ENCODE measurements around the gene PCP2.

The PCP2 gene

DNA sequence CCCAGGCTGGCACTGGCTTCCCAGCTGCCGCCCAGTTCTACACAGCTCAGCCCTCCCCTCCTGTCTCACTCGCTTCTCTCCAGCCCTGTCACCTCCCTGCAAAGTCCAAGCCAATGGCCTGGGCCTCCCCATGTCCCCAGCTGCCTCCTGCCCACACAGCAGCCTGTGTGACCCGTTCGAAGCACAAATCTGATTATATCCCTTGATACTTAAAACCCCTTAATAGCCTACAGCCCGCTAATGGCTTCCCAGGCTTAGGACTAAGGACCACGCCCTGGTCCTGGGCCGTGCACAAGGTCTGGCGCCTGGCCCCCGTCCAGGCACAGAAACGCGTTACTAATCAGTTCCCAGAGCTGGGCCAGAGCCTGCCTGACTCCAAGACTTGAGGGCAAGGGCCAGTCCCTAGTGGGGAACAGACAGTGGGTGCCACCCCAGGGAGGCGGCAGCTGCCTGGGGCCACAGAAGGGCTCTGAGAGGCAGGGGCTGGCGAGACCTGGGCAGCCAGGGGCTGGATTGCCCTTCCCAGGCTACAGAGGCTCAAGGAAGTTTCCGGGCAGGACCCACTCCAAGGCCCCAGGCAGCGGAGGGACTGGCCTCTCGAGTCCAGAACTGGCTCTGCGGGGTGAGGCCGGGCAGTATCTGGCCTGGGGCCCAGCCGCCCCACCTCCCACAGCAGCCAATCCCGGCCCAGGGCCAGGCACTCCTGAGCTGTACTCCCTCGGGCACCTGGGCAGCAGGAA, 14.6 kb downstream of the PCP2 start:
- DNase-seq (ENCODE audit: low read depth in 2 of 2): no peak

DNA sequence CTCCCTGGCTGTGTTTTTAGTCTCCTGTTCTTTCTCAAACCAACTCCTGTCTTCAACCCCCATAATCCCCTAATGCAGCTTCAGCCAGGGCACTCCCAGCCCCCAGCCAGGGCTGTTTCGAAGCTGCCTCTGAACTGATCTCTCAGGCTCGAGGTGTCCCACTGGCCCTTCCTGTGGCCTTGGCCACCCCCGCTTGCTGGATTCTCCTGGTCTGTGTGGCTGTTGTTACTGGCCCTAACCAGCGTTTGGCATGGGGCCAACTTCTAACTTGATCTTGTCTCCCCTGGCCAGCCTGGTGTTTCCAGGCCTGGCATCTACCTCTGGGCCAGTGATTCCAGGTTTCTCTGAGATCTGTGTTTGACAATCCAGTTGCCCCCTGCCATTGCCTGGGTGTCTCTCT, 15.2 kb downstream of the PCP2 start:
- DNase-seq (ENCODE audit: low read depth in 2 of 2): no peak

DNA sequence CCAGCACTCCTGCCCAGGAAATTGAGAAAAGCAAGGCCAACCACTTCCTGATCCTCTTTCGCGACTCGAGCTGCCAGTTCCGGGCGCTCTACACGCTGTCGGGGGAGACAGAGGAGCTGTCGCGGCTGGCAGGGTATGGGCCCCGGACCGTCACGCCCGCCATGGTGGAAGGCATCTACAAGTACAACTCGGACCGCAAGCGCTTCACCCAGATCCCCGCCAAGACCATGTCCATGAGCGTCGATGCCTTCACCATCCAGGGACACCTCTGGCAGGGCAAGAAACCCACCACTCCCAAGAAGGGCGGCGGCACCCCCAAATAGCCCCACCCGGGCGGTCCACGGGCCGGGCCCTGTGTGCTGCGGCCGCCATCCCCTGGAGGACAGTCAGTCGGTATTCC, 15.8 kb downstream of the PCP2 start:
- DNase-seq (ENCODE audit: low read depth in 2 of 2): no peak

GRCh38 chr19:7617172-7617571, 16.3 kb downstream of the PCP2 start:
- DNase-seq (ENCODE audit: low read depth in 2 of 2): no peak

GRCh38 chr19:7614859-7615741, 18.4 kb downstream of the PCP2 start:
- DNase-seq (ENCODE audit: low read depth in 2 of 2): no peak

DNA sequence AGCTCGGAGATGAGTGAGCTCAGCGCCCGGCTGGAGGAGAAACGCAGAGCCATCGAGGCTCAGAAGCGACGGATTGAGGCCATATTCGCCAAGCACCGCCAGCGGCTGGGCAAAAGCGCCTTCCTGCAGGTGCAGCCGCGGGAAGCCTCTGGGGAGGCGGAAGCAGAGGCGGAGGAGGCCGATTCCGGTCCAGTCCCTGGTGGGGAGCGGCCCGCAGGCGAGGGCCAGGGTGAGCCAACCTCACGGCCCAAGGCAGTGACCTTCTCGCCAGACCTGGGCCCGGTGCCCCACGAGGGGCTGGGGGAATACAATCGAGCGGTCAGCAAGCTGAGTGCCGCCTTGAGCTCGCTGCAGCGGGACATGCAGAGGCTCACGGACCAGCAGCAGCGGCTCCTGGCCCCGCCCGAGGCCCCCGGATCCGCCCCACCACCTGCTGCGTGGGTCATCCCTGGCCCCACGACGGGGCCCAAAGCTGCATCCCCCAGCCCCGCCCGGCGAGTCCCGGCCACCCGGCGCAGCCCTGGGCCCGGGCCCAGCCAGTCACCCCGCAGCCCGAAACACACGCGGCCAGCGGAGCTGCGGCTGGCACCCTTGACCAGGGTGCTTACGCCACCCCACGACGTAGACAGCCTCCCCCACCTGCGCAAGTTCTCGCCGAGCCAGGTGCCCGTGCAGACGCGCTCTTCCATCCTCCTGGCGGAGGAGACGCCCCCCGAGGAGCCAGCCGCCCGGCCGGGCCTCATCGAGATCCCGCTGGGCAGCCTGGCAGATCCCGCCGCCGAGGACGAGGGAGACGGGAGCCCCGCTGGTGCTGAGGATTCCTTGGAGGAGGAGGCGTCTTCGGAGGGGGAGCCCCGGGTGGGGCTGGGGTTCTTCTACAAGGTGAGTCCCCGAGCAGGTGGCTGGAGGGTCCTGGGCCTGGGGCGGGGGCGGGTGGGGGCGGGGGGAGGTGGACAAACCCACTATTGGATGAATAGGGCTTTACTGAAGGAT, 20.9 kb downstream of the PCP2 start:
- DNase-seq (ENCODE audit: low read depth in 2 of 2): no peak

GRCh38 chr19:7611541-7612279, 21.8 kb downstream of the PCP2 start:
- no peak for DNase-seq (ENCODE audit: low read depth in 2 of 2)

DNA sequence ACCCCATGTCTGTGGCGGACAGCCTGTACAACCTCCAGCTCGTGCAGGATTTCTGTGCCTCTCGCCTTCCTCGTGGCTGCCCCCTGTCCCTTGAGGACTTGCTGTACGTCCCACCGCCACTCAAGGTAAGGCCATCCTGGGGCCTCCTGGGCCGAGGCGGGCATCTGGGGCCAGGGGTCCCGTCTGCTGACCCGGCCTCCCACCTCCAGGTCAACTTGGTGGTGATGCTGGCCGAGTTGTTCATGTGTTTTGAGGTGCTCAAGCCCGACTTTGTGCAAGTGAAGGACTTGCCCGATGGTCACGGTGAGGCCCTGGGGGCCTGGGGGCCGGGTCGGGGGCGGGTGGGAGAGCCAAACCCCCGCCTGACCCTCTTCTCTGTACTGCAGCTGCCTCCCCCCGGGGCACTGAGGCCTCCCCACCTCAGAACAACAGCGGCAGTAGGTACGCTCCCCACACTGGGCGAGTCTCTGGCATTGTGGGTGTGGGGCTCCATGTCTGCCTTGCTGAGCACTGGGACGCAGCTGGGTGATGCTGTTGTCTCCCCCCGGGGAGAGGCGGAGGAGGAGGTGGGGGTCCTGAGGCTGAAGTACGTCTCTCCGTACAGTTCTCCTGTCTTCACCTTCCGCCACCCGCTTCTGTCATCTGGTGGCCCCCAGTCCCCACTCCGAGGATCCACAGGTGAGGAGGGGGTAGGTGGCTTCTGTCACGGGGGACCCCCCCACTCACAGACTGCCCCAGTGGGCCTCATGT, 22.9 kb downstream of the PCP2 start:
- DNase-seq (ENCODE audit: low read depth in 2 of 2): no peak

DNA sequence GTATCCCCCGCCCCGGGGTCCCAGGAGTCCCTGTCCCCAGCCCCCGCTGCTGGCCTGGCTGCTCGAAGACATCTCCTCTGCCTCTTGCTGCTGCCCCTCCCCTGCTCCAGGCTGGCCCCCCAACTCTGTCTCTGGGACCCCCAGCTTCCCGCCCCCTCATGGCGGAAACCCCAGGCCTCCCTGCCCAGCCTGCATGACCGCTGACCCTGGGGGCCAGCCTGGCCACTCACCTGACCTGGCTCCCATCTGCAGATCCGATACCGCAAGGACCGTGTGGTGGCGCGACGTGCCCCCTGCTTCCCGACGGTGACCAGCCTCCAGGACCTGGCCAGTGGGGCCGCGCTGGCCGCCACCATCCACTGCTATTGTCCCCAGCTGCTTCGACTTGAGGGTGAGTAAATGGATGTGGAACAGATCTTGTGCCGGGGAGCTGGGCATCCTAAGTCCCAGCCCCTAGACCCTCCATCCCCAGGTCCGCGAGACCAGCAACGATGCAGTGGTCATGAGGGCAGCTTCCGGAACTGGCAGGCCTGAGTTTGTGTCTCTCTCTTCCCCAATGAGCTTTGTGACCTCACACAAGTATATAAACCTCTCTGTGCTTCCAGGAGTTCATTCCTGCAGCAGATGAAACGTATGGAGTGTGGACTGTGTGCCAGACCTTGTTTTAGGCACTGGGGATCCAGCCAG, 25.5 kb downstream of the PCP2 start:
- DNase-seq (ENCODE audit: low read depth in 2 of 2): no peak

DNA sequence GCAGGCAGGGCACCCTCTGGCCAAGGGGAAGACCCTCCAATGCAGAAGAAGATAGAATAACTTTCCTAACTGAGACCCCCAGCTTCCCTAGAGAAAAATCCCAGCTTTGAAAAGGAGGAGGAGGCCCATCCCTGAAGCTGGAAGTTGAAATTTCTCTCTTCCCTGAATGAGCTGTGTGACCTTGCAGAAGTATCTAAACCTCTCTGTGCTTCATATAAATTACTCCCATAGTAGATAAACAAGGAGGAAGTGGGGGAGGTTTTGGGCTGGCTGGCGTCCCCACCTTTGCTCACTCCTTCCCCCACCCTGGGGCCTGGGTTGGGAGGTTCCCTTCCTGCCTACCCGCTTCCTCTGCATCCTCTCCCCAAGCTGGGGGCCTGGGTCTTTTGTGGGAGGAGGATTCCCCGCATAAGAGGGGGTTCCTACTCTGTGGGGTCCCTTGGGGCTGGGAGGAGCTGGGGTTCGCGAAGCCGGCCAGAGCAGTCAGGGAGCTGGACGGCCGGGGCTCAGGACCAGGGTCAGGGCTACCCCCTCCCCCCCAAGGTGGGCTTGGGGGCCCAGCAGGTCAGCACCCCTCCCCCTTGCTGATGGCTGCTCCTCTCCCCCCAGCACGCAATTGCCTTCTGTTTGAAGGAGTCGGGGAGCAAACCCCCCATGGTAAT, 26.2 kb downstream of the PCP2 start:
- DNase-seq (ENCODE audit: low read depth in 2 of 2): no peak

DNA sequence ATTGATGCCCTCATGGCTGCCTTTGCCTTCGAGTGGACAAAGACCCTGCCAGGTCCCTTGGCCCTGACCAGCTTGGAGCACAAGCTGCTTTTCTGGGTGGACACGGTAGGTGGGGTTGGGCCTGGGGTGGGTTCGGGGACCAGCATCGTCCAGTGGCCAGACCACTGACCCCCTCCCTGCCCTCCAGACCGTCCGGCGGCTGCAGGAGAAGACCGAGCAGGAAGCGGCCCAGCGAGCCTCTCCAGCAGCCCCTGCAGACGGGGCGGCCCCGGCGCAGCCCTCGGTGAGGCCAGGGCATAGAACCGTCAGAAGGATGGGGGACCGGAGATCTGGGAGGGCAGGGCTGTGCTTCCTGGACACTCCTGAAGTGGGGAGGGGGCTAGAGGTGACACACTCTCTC, 27.2 kb downstream of the PCP2 start:
- no peak for DNase-seq (ENCODE audit: low read depth in 2 of 2)

DNA sequence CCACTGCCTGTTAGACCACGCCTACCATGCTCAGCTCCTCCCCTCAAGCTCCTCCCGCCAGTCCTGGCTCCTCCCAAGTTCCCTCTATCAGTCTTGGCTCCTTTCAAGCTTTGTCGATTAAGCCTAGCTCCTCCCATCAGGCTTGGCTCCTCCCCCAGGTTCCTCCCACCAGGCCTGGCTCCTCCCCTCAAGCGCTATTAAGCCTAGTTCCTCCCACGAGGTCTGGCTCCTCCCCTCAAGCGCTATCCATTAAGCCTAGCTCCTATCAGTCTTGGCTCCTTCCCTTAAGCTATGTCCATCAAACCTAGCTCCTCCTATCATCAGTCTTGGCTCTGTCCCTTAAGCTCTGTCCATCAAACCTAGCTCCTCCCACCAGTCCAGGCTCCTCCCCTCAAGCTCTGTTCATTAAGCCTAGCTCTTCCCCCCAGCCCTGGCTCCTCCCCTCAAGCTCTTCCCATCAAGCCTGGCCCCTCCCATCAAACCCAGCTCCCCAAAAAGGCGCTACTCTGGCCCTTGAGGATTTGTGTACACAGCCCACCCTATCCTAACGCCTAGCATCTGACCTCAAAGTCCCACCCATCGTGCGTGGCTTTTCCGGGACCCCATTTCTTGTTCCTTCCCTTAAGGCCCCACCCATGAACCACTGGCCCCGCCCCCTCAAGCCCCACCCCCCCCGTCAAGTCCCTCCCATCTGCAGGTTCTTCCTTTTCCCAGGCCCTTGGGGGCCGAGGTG, 27.9 kb downstream of the PCP2 start:
- peak; percentile 20 to 33 for DNase-seq (ENCODE audit: low read depth in 2 of 2)

DNA sequence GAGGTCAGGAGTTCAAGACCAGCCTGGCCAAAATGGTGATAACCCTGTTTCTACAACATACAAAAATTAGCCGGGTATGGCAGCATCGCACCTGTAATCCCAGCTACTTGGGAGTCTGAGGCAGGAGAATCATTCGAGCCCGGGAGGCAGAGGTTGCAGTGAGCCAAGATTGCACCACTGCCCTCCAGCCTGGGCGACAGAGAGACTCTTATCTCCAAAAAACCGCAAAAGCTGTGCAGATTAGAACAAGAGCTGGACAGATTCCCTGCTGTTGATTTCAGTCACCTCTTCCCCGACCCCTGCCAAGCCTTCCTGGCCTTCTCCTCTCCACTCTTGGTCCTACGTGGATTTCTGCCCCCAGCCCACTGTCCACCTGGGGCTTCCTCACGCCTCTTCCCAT, 29.6 kb downstream of the PCP2 start:
- DNase-seq (ENCODE audit: low read depth in 2 of 2): no peak

- no peak for DNase-seq (ENCODE audit: low read depth in 2 of 2)
Measured at GRCh38 chr19:7602935-7603497, 30.5 kb downstream of the PCP2 start.

GRCh38 chr19:7602240-7602934, 31.1 kb downstream of the PCP2 start:
- DNase-seq (ENCODE audit: low read depth in 2 of 2): no peak

DNA sequence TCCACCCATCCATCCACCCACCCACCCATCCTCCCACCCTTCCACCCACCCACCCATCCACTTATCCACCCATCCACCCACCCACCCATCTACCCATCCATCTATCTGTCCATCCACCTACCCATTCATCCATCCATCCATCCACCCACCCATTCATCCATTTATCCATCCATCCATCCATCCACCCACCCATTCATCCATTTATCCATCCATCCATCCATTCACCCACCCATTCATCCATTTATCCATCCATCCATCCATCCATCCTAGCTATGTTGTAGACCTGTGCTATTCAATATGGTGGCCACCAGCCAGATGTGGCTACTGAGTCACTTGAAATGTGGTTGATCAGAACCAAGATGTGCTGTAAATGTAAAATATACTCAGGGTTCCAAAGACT, 32.8 kb downstream of the PCP2 start:
- DNase-seq (ENCODE audit: low read depth in 2 of 2): no peak

- DNase-seq (ENCODE audit: low read depth in 2 of 2): no peak
Measured at GRCh38 chr19:7598180-7598579, 35.3 kb downstream of the PCP2 start.

GRCh38 chr19:7597689-7598088, 35.8 kb downstream of the PCP2 start:
- no peak for DNase-seq (ENCODE audit: low read depth in 2 of 2)

Data from stimulated activated CD4-positive, alpha-beta T cell treated with anti-CD3 and anti-CD28 coated beads, Interleukin-15, amount 100 ng/mL, for 48 hours (primary cell).